Stimulated activated CD8-positive, alpha-beta memory T cell treated with anti-CD3 and anti-CD28 coated beads, Interleukin-2, amount 100 ng/mL, for 48 hours (primary cell): Measurements from ENCODE around the gene KDR.

ENCODE experiments used
- DNase-seq, 2 donors: peaks; one replicate each; pipeline ENCODE4 v3.0.0-alpha.2; 2020; ENCODE audit warnings: low read depth in 2 of 2

KDR gene

DNA sequence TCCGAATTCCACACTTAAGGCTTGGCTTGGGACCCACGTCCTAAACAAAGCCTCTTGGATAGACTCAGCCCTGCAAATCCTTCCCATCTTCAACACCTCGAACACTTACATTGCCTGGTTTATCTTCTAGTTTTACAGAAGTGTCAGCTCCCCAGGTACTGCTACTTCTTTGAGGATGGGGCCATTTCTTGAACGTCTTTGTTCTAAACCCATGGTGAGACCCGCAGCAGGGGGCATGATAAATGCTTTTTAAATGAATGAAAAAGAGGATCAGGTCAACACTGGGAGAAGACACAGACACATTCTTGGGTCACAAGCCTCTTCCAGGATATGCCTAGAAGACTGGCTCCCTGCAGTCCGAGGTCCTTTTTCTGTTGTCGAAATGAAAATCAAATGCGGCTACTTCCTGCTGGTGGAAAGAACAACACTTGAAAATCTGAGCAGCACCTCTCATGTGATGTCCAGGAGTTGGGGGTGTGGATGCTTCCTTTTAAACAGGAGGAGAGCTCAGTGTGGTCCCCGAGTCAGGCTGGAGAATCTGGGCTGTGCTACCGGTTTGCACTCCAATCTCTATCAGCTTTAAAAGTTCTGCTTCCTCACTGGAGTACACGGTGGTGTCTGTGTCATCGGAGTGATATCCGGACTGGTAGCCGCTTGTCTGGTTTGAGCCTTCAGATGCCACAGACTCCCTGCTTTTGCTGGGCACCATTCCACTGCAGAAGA lies 45.8 kb downstream of the KDR start:
- no peak for DNase-seq

DNA sequence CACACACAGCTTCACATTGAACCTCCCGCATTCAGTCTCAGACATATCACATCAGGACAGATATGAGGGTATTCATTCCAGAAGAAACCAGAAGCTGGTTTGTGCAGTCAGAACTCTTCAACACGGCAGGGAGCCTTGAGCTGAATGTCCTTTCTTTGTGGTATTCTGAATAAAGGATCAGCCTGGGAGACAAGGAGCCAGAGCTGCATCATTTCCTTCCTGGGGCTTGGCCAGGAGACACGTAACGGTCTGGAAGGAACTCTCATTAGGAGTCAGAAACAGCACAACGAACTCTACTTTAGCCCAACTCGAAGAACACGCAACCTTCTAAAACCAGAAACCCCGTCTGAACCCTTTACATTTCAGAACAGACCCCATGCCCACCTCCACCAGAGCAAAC lies 46.4 kb downstream of the KDR start:
- DNase-seq = no peak

DNA sequence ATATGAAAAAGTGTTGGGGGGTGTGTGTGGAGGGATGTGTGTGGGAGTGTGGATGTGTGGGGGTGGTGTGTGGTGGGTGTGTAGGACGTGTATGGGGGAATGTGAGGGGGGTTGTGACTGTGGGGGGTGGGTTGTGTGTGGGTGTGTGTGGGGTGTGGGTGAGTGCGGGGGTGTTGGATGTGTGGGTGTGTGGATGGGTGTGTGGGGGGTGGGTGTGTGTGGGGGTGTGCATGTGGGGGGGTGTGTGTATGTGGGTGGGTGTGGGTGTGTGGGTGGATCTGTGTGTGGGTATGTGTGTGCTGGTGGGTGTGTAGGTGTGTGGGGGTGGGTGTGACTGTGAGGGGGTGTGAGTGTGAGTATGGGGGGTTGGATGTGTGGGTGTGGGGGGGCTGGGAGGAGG lies 47.8 kb downstream of the KDR start:
- DNase-seq = no peak

DNA sequence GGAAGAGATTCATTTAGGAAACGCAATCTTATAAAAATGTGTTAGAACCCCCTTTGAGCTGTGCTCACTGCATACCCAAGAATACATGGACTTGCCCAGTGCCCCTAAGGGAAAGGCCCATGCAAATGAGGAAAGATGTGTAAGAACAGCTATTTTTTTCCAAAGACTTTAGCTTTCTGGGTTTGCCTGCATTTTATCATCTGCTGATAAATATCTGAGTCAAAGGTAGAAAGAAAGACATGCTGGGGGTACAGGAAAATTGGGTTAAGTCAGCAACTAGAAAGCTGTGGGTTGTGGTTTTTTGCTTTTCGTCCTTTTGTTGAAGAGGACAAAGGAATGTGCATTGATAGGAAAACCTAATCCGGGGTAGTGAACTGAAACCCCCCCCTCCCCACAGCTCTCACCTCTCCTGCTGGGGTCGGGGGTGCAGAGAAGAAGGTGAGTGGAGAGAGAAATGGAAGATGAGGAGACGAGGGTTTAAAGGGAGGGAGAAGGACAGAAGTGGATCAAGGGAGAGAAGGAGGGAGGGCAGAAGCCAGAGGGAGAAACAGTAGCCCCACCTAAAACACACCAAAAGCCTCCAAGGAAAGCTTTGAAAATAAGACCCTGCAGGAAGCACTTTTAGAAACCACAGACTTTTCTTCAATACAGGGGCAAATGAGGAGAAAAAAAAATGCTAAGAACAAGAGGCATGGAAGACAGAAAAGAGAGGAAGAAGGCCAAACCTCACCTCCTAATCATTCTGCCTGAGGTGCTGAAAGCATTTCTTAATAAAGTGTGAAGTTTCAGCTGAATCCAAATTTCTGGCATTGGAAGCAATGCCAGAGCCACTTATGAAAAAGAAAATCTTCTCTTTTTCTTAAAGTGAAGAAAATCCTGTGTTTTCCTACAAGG lies 49.3 kb downstream of the KDR start:
- no peak for DNase-seq

- no peak for DNase-seq
These were observed 50.0 kb downstream of the KDR start for GRCh38 chr4:55075376-55075775.

- no peak for DNase-seq
These were observed 51.0 kb downstream of the KDR start for GRCh38 chr4:55074386-55074785.

DNA sequence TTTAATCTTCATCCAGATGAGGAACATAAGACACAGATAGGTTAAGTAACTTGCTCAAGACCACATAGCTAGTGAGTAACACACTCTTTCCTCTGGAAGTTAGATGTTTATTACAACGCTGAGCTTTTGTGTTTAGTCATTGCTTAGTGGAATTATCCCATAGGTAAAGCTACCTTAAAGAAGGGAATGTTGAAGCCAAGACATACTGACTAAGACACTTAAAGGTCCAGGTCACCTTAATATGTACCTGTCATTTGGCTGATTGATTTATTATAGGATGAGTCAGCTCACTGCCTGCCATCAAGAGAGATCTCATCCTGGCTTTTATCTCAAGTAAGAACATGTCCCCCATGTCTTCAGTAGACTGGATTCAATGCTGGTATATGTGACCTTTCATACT lies 53.4 kb downstream of the KDR start:
- DNase-seq = no peak

DNA sequence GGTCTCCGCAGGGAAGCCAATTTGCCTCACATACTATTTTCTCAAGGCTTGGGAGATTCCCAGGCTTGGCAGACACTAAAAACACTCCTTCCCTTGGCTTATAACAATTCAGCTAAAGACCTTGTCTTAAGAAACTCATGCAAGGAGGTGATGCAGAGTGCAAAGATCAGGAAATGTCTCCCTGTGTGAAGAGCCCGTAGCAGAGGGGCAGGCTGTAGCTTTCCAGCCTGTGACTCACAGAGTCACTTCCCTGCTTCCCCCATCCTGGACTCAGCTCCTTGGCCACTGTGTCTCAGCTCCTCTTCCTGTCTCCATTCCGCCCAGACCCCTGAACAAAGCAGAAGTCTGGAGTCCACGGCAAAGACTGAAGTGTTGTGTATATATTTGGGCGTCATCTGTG lies 56.1 kb downstream of the KDR start:
- no peak for DNase-seq

GRCh38 chr4:55068522-55068921 lies 56.9 kb downstream of the KDR start:
- DNase-seq = no peak

DNA sequence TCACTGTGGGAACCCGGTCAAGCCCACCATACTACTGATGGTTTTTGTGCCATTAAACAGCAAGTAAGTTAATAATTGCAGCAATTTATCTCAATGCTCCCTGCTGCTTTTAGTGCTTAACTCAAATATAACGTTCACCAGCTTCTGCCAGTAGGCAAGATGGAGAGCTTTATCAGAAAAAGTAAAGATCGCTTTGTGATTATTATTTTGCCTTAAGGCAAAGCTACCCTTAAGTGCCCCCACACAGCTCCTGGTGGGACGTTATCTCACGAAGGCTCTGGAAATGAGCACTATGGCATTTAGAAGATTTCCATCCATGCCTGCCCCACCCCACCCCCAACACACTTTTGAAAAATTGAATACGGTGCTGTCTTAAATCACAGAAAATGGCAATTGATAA lies 59.4 kb downstream of the KDR start:
- DNase-seq = no peak

DNA sequence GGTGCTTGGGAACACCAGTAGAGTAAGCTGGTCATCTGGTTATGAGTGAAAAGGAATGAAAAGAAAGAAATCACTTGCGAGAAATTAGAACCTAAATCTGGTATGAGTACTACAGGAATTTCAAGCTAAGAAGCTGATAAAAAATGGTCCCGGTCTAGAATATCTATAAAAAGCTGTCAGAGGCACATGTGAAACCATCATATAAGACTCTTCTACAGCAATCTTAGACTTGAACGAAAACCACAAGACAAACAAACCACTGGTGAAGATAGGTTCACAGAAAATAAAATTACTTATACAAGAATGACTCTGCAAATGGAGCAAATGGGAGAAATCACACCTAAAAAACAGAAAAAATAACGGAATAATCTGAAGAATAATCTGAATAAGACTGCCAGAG lies 69.9 kb downstream of the KDR start:
- DNase-seq = no peak

DNA sequence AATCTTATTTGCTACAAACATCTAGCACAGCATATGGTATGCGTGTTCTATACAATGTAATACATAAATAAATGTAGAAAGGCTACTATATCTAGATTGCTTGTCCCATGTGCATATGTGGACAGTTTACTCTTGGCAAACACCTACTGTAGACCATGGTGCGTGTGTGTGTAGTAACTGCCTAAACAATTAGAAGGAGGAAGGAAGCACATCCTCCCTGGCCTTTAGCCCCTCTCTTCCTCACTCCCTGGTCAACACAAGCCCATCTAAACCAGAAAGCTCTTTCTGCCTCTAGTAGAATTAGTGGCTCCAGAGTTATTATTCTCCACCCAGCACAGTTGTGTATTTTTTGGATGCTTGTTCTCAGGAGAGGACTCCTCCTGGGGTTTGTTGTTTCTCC lies 73.9 kb downstream of the KDR start:
- no peak for DNase-seq

DNA sequence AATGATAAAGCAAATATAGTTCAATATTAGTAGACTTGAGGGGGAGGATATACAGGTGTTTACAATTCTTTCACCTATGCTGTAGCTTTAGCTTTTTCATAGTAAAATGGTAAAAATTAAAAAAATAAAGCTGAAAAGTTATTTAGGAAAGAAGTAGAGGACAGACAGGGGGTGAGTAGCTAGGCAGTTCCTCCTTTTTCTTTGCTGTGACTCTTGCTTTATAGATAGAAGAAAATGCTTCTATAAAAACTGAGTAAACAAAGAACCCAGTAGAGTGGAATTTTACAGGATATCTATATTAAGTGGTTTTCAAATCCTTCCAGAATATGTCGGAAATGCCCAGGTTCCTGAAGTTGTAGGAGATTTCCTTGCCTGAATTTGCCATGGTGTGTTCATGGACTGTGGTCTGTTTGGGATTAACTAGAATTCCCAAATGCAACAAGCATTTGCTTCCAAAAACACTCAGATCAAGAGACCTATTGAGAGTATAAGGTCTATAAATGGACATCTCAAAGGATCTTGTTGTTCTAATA lies 74.9 kb downstream of the KDR start:
- DNase-seq = no peak

- DNase-seq = no peak
These were observed 87.1 kb downstream of the KDR start for GRCh38 chr4:55038176-55038890.

DNA sequence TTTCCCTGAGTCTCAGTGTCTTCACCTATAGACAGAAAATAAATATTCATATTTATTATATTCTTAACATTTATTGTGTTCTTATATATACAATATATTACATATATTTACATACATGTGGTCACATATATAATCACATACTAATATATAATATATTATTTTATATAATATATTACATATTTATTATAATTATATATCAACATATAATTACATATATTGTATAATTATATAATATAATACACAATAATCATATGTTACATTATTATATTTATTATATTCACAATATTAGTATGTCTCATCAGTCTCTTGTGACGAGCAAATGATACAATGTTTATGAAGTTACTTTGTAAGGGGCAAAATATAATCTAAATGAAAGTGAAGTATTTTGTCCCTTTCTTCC lies 87.7 kb downstream of the KDR start:
- no peak for DNase-seq

DNA sequence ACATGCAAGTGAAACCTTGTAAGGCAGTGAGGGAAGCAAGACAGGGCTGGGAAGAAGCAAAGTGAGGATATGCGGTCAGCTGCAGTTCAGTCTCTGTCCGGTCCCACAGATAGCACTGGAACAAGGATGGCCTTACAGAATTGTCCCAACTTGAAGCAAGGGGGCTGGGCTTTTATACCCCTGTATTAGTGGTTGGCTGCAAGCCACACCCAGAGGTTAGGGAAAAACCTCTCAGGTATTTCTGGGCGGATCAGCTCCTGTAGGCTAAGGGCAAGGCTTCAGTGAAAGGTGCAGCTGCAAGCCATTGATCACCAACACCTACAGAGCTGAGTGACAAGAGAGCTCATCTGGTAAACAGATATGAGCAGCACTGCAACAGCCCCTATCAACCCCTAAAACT lies 89.0 kb downstream of the KDR start:
- no peak for DNase-seq

- DNase-seq = no peak
These were observed 89.5 kb downstream of the KDR start for GRCh38 chr4:55035892-55036291.

DNA sequence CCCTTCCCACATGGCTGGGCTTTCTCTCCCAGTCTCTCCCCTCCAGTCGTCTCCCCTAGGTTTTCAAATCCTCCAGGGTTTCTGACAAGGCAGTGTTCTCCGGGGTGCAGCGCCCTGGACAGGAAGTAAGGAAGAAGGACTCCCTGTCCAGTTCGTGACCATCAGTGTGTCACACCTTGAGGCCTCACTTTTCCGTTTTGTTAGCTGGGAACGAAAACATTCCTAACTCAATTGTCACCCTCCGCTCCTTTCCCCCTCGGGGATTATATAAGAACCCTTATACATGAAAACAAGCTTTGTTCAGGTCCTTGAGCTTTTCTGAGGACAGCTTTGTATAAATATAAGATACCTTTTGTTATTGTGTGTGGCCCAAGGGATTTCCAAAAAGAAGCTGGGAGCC lies 92.1 kb downstream of the KDR start:
- DNase-seq = no peak

GRCh38 chr4:55032788-55033187 lies 92.6 kb downstream of the KDR start:
- no peak for DNase-seq

- no peak for DNase-seq
These were observed 93.2 kb downstream of the KDR start for GRCh38 chr4:55032179-55032578.

DNA sequence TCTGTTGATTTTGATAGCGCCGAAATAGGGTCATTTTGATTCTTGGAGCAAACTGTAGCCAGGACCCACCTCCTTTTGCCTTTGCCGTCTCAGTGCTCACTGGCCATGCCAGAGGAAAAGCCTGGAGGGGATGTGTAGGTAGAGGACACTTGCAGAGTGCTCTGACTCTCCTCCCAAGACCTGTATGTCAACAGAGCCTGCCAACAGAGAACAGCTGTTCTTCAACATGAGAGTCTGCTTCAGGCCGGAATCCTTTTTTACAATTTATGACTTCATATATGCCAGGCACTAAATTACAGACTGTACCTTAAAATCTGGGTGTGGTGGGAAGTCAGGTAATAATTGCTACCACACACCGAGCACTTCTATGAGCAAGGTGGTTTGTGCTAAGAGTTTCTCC lies 94.2 kb downstream of the KDR start:
- DNase-seq = no peak

GRCh38 chr4:55030589-55030988 lies 94.8 kb downstream of the KDR start:
- DNase-seq = no peak
